ENCODE results near the gene SETDB1.

DNA sequence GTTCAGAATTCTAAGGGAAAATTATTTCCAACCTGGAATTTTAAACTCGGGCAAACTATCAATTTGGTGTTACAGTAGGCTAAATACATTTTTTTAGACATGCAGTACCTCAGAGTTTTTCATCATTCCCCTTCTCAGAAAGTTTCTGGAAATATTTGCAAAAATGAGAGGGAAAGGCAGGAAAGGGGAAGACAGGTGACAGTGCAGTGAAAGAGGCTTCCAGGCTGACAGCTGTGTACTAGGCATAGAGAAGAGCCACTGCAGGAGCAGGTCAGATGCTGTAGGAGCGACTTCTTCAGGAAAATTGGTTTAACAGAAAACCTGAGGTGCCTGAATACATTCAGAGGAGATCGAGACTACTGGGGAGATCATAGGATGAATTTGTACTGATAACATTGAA, 28.5 kb downstream of the SETDB1 start:
- no peak for TF ChIP-seq POLR2AphosphoS5 (IDR thresholded peaks at IDR 0.05)
- TF ChIP-seq, protein P1, sequence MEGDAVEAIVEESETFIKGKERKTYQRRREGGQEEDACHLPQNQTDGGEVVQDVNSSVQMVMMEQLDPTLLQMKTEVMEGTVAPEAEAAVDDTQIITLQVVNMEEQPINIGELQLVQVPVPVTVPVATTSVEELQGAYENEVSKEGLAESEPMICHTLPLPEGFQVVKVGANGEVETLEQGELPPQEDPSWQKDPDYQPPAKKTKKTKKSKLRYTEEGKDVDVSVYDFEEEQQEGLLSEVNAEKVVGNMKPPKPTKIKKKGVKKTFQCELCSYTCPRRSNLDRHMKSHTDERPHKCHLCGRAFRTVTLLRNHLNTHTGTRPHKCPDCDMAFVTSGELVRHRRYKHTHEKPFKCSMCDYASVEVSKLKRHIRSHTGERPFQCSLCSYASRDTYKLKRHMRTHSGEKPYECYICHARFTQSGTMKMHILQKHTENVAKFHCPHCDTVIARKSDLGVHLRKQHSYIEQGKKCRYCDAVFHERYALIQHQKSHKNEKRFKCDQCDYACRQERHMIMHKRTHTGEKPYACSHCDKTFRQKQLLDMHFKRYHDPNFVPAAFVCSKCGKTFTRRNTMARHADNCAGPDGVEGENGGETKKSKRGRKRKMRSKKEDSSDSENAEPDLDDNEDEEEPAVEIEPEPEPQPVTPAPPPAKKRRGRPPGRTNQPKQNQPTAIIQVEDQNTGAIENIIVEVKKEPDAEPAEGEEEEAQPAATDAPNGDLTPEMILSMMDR (IDR thresholded peaks at IDR 0.05) = no peak
- no peak for TF ChIP-seq POLR2A (IDR thresholded peaks at IDR 0.05)

Data from prostate gland (tissue), 2 donors.